Psoas muscle (tissue), 8 donors: ENCODE data around the gene PDLIM7. TPM values are rescaled to one million over a fixed set of nuclear protein-coding genes. Genes with fewer than 3 reads are reported as not detected.

Source experiments
- ATAC-seq, 4 donors: fragments of 200-7000 bp; cut with Tn5 transposase; one replicate each; pipeline ENCODE4 v1.9.1; 2020; ENCODE audit warnings: moderate library complexity in 3 of 4, mild to moderate bottlenecking in 2 of 4
- DNase-seq, 2 donors: peaks; one replicate each; pipeline ENCODE4 v3.0.0-alpha.2; 2020
- H3K27ac ChIP-seq: fragments of 200-600 bp; one replicate; pipeline ENCODE4 v1.8.0; 2022
- H3K27me3 ChIP-seq, 3 donors: fragments of 200-600 bp in 1 of 3; one replicate each; pipeline versions ENCODE4 v1.6.1 to v1.8.0; 2013 to 2022; ENCODE audit warnings: low read length in 2 of 3, mild to moderate bottlenecking in 2 of 3, moderate library complexity in 1 of 3; ENCODE audit not compliant: insufficient read depth in 3 of 3
- H3K36me3 ChIP-seq, 2 donors: fragments of 200-600 bp in 1 of 2; one replicate each; pipeline versions ENCODE4 v1.6.1 to v1.8.0; 2013 to 2022; ENCODE audit warnings: low read depth in 1 of 2, mild to moderate bottlenecking in 1 of 2, moderate library complexity in 1 of 2; ENCODE audit not compliant: insufficient read depth in 1 of 2
- H3K4me1 ChIP-seq: fragments of 200-600 bp; one replicate; pipeline ENCODE4 v1.8.0; 2022
- H3K4me3 ChIP-seq: fragments of 200-600 bp; one replicate; pipeline ENCODE4 v1.8.0; 2022; ENCODE audit warnings: mild to moderate bottlenecking
- H3K9me3 ChIP-seq: fragments of 200-600 bp; one replicate; pipeline ENCODE4 v1.8.0; 2022
- CTCF ChIP-seq: fragments of 200-600 bp; IDR thresholded peaks from one replicate; pipeline ENCODE4 v1.8.0; 2022; ENCODE audit warnings: antibody characterized with exemption
- WGBS, 3 donors: extraction: QIAGEN DNeasy Blood & Tissue Kit; methylation state at CpG; one replicate each; pipeline versions ENCODE4 v1.1.6 to v1.1.7; 2013; 5-methylcytosine and 5-hydroxymethylcytosine counted together
- intact Hi-C, 2 donors: fragments of 100-400 bp; cut with DNase I; formaldehyde crosslinking; loops; one replicate each; pipeline versions ENCODE4 v1.11.0 to v1.14.2; 2022
- long read RNA-seq, 2 donors: library from polyadenylated mRNA; unstranded; transcript quantifications; one replicate each; pipeline ENCODE4 v2.0.0, GENCODE V29; 2021
- polyA plus RNA-seq, 3 donors: library from polyadenylated mRNA; stranded (reverse); fragments of 200-250 nt; gene quantifications; one replicate each; pipeline ENCODE4 v1.2.3, GENCODE V29; 2013
- total RNA-seq, 4 donors: library from RNA; stranded (reverse); fragmentation: NEBNext Ultra II Directional in 2 of 4; extraction: Animal tissue kit (Norgen Biotek cat#: 25700) in 2 of 4; gene quantifications; one replicate each; pipeline versions ENCODE4 v1.2.1 to v1.2.4, GENCODE V29; 2021 to 2023
- donor health status: healthy with polysubstance abuse.
- donor health status: DM: no; HTN: no; CAD: no; lungs with moderate emphysema.
- donor health status: Bipolar disorder and iron deficiency.
- donor health status: healthy.
- donor health status: DM: yes; HTN: yes; CAD: no.
- donor health status: DM: no; HTN: no; CAD: no.
- donor health status: DM: no; HTN: no; CAD: no.
- donor health status: DM: yes; HTN: yes; CAD: no.

Gene PDLIM7, protein sequence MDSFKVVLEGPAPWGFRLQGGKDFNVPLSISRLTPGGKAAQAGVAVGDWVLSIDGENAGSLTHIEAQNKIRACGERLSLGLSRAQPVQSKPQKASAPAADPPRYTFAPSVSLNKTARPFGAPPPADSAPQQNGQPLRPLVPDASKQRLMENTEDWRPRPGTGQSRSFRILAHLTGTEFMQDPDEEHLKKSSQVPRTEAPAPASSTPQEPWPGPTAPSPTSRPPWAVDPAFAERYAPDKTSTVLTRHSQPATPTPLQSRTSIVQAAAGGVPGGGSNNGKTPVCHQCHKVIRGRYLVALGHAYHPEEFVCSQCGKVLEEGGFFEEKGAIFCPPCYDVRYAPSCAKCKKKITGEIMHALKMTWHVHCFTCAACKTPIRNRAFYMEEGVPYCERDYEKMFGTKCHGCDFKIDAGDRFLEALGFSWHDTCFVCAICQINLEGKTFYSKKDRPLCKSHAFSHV
- 100 to 1,000 TPM; 134 to 221 (median 161) TPM for total RNA-seq
- 100 to 1,000 TPM; 174 to 254 (median 221) TPM for polyA plus RNA-seq
- long read RNA-seq, donor 1, transcript PDLIM7-202 (13 exons, 1,689 nt), result major isoform, 6 of 38 reads
- long read RNA-seq, donor 1, partial matches to known transcripts, result 10 of 38 reads
- long read RNA-seq, donor 1, other reads (novel, unspliced or antisense), result 15 of 38 reads
- long read RNA-seq, donor 2, partial matches to known transcripts, result 23 of 69 reads
- long read RNA-seq, donor 2, other reads (novel, unspliced or antisense), result 40 of 69 reads

GRCh38 chr5:177497292-177498012 is at the start of gene PDLIM7:
Gene PDLIM7, minus strand, starts transcription at chr5:177497604. Its CDS starts 1,092 bp downstream, at chr5:177496512.
- peaks cover 33% of the 10 kb centered on the region for H3K4me1 ChIP-seq
- peak within 1 kb of the TSS; percentile 85 for H3K4me3 ChIP-seq
- no peak for TF ChIP-seq CTCF
- peak within 1 kb of the TSS; percentile 94 for H3K27ac ChIP-seq
- 0 to 1% (median 0%) methylated on average over 50 to 73 of the region's 73 CpGs for WGBS, 3 donors
- peaks cover 0 to 22% of the 10 kb centered on the region in 2 donors for H3K36me3 ChIP-seq
- intact Hi-C loops, result no loop called here
- no peaks in the 10 kb centered on the region for H3K27me3 ChIP-seq
- peak; percentile 96 to 98 for DNase-seq
- no peaks in the 10 kb centered on the region for H3K9me3 ChIP-seq
- ATAC-seq, result peak; percentile 83 to 86 (median 84)

GRCh38 chr5:177546258-177546741 is 48.9 kb upstream of the PDLIM7 start:
- no peaks in the 10 kb centered on the region for H3K9me3 ChIP-seq
- ATAC-seq (peak; percentile 68 to 84 (median 82)), DNase-seq (peak; percentile 60 to 77)
- peaks cover 82% of the 10 kb centered on the region for H3K4me1 ChIP-seq
- H3K27ac ChIP-seq, result peak overlapping the region; percentile 86
- no peak for TF ChIP-seq CTCF
- H3K27me3 ChIP-seq, result no peaks in the 10 kb centered on the region
- H3K4me3 ChIP-seq, result no peak overlapping the region
- intact Hi-C loops, result loop anchor here in 1 of 2 donors (10.0 kb wide), 1 partner anchor 49 kb away; the partner anchor contains the start of gene TMED9
- peaks cover 4 to 18% of the 10 kb centered on the region in 2 donors for H3K36me3 ChIP-seq
- WGBS, 3 donors, result 15 to 33% (median 21%) methylated on average over 1 of the region's 1 CpG

DNA sequence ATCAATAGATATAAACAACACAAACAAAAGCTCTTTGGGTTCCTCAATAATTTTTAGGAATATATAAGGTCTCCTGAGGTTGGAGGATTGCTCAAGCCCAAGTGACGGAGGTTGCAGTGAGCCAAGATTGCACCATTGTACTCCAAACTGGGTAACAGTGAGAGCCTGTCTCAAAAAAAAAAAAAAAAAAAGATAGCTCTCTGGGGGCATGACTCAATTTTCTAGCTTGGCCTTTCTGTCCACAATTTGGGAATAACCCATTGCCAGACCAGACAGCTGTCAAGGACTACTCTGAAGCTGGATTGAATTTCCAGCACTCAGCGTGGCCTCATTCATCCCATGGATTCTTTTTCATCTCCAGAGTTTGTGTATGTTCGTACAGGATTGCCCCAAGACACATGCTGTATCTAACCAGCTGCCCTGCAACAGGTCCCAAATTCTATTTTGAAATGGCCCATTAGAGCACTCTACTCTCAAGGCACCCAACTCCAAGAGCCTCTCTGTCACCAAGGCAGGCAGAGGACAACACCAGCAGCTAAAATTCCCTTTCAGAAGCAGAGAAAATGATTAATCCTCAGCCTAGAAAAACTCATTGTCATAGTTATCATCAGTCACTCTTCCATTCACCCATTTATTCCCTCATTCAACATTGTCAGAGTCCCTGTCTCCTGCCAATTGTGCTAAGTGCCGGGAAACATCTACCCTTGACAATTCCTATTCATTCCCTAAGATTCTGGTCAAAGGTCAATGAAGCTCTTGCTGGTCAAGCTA is 48.3 kb upstream of the PDLIM7 start:
- no peak overlapping the region for H3K4me3 ChIP-seq
- no peaks in the 10 kb centered on the region for H3K9me3 ChIP-seq
- DNase-seq, result peak; percentile 61 to 73
- H3K36me3 ChIP-seq, result peaks cover 4 to 11% of the 10 kb centered on the region in 2 donors
- peak; percentile 83 to 85 (median 85) for ATAC-seq
- H3K27ac ChIP-seq, result peak overlapping the region; percentile 86
- peaks cover 85% of the 10 kb centered on the region for H3K4me1 ChIP-seq
- TF ChIP-seq CTCF, result no peak
- H3K27me3 ChIP-seq, result no peaks in the 10 kb centered on the region
- intact Hi-C loops, result loop anchor here in 1 of 2 donors (10.0 kb wide), 1 partner anchor 49 kb away; the partner anchor contains the start of gene TMED9
- 15 to 18% (median 18%) methylated on average over 4 of the region's 4 CpGs for WGBS, 3 donors
